T-helper 2 cell treated with Interferon-gamma antibody and Interleukin-4, amounts not matched to agents 5 μg/mL and 100 μg/mL, for 36 hours (primary cell): ENCODE data around the gene RWDD3.

Source experiments
- DNase-seq: peaks from one replicate; pipeline ENCODE4 v3.0.0; 2021; ENCODE audit warnings: low spot score
- H3K27ac Mint-ChIP-seq: one replicate; pipeline ENCODE4 v1.8.0; 2021; ENCODE audit warnings: mild to moderate bottlenecking, mixed read lengths
- H3K27me3 Mint-ChIP-seq: one replicate; pipeline ENCODE4 v1.8.0; 2021; ENCODE audit warnings: low read depth, mixed read lengths
- H3K36me3 Mint-ChIP-seq: one replicate; pipeline ENCODE4 v1.8.0; 2021; ENCODE audit warnings: low read depth, mixed read lengths
- H3K4me1 Mint-ChIP-seq: one replicate; pipeline ENCODE4 v1.8.0; 2021; ENCODE audit warnings: low read depth, mixed read lengths
- H3K4me3 Mint-ChIP-seq: one replicate; pipeline ENCODE4 v1.8.0; 2022; ENCODE audit warnings: mild to moderate bottlenecking, moderate library complexity, mixed read lengths
- H3K9me3 Mint-ChIP-seq: one replicate; pipeline ENCODE4 v1.8.0; 2021; ENCODE audit warnings: mixed read lengths

RWDD3 gene

DNA sequence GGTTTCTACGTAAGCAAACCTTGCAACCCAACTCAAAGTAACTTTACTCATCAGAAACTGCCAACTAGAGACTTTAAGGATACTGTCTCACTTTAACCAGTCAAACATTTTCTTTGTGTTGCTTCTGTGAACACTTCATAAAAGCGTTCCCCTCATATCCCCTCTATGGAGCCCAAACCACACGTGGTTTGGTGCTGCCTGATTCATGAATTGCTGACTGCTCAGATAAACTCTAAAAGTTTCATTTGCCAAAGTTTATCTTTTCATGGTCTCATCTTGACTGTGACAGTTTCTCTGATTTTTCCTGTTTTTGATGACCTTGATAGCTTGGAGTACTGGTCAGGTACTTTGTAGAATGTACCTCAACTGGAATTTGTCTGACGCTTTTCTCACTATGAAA is 14.6 kb upstream of the RWDD3 start:
- H3K9me3 Mint-ChIP-seq = no peaks in the 10 kb centered on the region
- DNase-seq = no peak
- no peak overlapping the region for H3K4me3 Mint-ChIP-seq
- no peaks in the 10 kb centered on the region for H3K36me3 Mint-ChIP-seq
- H3K4me1 Mint-ChIP-seq = no peaks in the 10 kb centered on the region
- H3K27me3 Mint-ChIP-seq = no peaks in the 10 kb centered on the region
- H3K27ac Mint-ChIP-seq = no peak overlapping the region

DNA sequence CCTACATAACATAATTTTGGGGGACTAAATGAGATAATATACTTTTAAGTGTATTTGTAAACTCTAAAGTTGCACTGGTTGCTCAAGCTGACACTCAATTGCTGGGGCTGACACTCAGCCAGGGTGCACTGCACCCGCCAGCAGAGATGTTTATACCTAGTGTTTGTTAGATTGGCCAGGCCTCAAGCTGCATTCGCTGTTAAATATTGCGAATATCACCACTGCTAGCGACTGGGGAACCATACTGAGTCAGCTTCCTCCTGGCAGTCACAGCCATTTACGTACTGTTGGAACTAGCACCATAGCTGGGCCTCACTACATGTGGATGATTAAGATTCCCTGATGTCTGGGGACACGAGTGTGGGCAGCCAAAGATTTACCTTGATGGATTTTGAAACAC is 12.7 kb upstream of the RWDD3 start:
- Mint-ChIP-seq H3K36me3 (no peaks in the 10 kb centered on the region), H3K27ac (no peak overlapping the region), H3K4me1 (no peaks in the 10 kb centered on the region), H3K9me3 (no peaks in the 10 kb centered on the region), H3K27me3 (peaks cover 3% of the 10 kb centered on the region), H3K4me3 (no peak overlapping the region)
- DNase-seq = no peak

DNA sequence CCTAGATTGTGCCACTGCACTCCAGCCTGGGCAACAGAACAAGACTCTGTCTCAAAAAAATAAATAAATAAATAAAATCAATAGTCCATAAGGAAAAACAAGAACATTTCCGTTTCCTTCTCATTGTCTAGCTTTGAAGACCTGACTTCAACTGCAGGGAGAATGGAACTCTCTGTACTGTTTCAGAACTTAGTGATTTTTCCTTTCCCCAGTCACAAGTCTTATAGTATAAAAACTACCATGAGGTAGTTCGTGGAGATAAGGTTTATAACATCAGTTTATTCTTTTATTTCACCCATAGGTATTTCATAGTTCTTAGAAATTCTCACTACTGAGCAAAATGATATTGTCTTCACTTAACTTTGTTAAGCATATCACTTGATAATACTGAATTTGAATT is 11.4 kb upstream of the RWDD3 start:
- DNase-seq = no peak
- H3K9me3 Mint-ChIP-seq = no peaks in the 10 kb centered on the region
- no peaks in the 10 kb centered on the region for H3K36me3 Mint-ChIP-seq
- no peak overlapping the region for H3K4me3 Mint-ChIP-seq
- H3K27me3 Mint-ChIP-seq = peaks cover 7% of the 10 kb centered on the region
- H3K27ac Mint-ChIP-seq = no peak overlapping the region
- no peaks in the 10 kb centered on the region for H3K4me1 Mint-ChIP-seq

DNA sequence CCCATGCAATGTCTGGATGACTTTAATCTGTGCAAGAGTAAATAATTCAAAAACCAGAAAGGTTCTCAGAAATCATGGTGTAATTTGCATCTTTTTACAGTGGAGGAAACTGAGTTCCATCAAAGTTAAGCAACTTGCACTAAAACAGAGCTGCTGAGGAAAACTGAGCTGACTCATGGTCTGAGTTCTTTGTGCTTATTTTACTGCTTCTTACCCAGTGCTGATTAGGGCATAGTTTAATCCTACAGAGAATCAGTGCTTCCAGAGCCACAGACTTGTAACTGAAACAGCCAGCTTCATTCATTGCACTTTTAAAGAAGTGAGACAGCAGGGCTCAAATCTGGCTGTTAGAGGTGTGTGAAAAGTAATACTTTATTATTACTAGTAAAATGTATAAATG is 10.9 kb upstream of the RWDD3 start:
- Mint-ChIP-seq H3K36me3 (no peaks in the 10 kb centered on the region), H3K27ac (no peak overlapping the region), H3K4me3 (no peak overlapping the region), H3K27me3 (peaks cover 7% of the 10 kb centered on the region), H3K4me1 (no peaks in the 10 kb centered on the region), H3K9me3 (no peaks in the 10 kb centered on the region)
- no peak for DNase-seq

DNA sequence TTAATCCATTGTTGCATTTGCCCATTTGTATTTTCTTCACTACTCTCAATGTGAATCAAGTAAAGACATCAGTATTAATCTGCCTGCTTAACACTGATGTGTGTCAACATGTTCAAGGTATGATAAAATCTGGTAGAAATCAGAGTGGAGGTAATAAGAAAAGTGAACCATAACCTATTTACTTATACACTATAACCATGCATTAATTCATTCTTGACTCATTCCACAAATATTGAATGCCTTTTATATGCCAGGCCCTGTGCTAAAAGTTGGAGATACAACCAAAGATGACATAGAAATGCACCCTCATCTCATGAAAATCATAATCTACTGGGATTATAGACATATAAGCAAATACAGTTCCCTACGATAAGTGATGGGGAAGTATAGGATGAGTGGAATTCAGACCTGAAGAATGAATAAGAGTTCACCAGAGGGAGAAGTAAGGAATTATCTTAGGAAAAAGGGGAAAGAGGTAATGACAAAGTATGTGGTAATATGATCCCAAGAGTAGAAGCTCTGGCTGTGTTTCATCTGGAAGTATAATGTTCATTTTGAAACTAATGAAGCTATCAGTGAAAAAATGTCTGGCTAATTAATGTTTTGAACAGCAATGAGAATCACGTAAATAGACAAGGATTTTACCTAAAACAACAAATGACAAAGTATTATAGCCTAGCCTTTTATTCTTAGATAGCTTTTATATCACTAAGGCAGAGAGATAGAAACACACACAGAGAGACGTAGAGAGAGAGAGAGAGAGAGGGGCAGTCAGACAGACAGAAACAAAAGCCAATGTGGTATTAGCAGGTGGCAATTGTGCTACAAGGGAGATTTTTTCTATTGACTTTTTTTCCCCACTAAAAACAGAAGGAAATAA is 7.0 kb upstream of the RWDD3 start:
- Mint-ChIP-seq H3K4me3 (no peak overlapping the region), H3K9me3 (no peaks in the 10 kb centered on the region), H3K36me3 (no peaks in the 10 kb centered on the region), H3K27me3 (peaks cover 34% of the 10 kb centered on the region), H3K27ac (no peak overlapping the region), H3K4me1 (no peaks in the 10 kb centered on the region)
- no peak for DNase-seq

DNA sequence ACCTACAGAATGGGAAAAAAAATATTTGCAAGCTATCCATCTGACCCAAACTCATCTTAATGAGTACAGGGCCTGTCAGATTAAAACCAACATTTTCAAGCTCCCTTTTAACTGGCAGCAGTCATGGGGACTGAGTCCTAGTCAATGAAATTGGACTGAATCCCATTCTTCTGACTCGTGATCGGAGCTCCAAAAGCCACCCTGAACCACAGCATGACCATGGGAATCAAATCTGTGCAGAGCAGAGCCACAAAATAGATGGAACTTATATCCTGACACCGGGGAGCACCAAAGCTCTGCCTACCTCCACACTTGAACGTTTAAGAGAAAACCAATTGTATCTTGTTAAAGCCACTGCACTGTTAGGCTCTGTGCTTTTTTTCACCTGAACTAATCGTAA is 5.0 kb upstream of the RWDD3 start:
- peaks cover 6% of the 10 kb centered on the region for H3K4me1 Mint-ChIP-seq
- peaks cover 37% of the 10 kb centered on the region for H3K27me3 Mint-ChIP-seq
- no peak for DNase-seq
- no peaks in the 10 kb centered on the region for H3K9me3 Mint-ChIP-seq
- no peak overlapping the region for H3K27ac Mint-ChIP-seq
- no peaks in the 10 kb centered on the region for H3K36me3 Mint-ChIP-seq
- H3K4me3 Mint-ChIP-seq = no peak overlapping the region

DNA sequence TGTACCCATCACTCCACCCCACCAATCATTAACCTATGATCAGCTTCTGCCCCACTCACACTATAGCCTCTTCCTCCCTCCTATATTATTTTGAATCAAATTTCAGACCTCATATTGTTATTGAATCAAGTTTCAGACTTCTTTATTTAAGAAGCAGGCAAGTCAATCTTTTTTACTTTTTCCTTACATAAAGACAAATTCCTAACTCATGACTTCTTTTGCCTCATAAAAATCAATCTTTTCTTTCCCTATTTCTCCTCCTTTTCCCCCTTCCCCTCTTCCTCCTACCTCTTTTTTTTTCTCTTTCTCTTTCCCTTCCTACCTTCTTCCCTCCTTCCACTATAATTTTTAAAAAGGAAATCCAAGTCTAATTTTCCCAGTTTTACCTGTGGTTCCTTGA is 4.3 kb upstream of the RWDD3 start:
- Mint-ChIP-seq H3K9me3 (no peaks in the 10 kb centered on the region), H3K36me3 (peaks cover under 1% of the 10 kb centered on the region), H3K27me3 (peaks cover 37% of the 10 kb centered on the region), H3K4me3 (no peak overlapping the region), H3K4me1 (peaks cover 9% of the 10 kb centered on the region), H3K27ac (no peak overlapping the region)
- no peak for DNase-seq

DNA sequence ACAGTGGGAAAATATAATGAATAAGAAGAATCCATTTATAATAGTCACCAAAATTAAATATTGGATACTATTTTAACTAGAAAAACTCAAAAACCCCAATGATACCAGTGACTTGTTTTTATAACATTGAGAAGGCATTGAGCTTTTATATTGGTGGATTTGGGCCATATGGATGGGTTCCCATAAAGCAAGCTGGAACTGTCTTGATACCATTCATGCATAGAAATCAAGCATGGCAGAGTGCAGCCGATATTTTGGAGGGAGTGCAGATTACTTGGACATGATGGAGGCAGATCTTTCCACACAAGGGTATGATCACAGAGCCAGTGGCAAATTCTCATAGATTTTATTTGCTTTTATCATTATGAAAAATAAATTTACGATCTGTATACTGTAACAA is 3.8 kb upstream of the RWDD3 start:
- H3K9me3 Mint-ChIP-seq = no peaks in the 10 kb centered on the region
- H3K36me3 Mint-ChIP-seq = peaks cover 2% of the 10 kb centered on the region
- H3K27me3 Mint-ChIP-seq = peaks cover 37% of the 10 kb centered on the region
- H3K27ac Mint-ChIP-seq = no peak overlapping the region
- H3K4me3 Mint-ChIP-seq = no peak overlapping the region
- peaks cover 10% of the 10 kb centered on the region for H3K4me1 Mint-ChIP-seq
- no peak for DNase-seq

DNA sequence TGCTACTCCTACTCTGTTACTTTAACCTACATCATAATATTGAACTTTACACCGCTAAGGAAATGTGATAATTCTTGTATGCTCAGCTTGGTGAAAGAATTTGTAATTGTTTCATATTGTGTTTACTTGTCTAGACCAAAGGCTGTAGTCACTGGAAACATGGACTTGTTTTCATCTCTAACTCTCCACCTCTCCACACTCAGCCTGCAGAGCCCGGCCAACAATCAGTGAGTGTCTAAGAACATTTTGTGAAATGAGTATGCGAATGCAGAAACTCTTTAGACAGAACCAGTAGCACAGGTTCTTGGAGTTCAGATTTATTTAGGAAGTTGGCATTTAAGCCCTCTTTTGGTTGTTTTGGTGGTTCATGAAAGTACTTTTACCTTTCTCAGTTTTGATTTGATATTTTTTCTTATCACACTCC is 3.2 kb upstream of the RWDD3 start:
- H3K4me3 Mint-ChIP-seq = no peak overlapping the region
- H3K36me3 Mint-ChIP-seq = peaks cover 4% of the 10 kb centered on the region
- H3K9me3 Mint-ChIP-seq = no peaks in the 10 kb centered on the region
- peaks cover 11% of the 10 kb centered on the region for H3K4me1 Mint-ChIP-seq
- no peak overlapping the region for H3K27ac Mint-ChIP-seq
- H3K27me3 Mint-ChIP-seq = peaks cover 37% of the 10 kb centered on the region
- DNase-seq = no peak

DNA sequence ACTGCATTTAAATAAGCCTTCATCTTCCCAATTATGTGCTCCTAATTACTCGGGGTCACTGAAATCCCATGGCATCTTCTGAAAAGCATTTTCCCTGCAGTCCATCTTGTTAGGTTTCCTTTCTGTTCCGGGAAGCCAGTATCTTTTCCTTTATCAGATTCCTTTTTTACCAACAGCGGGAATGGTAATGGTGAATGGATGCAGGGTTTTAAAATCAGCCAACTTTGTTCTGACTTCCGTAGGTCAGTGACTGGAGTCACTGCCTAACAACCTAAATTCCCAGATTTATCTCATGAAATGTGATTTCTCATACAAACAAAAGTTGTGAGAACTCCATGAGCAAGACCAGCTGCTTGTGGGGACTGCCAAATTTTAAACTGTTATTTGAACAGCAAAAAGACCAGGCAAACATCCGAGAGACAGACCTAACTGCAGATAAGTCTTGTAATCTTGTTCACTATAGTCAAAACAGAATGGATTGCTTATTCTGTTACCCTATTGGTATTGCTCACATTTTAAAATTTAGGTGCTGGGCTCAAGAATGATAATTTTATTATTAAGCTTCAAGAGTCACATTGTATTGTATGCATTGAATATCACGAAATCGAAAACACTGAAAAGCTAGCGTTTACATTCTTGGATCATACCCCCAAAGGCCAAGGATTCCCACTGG is 1.2 kb upstream of the RWDD3 start:
- H3K27me3 Mint-ChIP-seq = peaks cover 30% of the 10 kb centered on the region
- H3K9me3 Mint-ChIP-seq = no peaks in the 10 kb centered on the region
- no peak overlapping the region for H3K27ac Mint-ChIP-seq
- H3K36me3 Mint-ChIP-seq = peaks cover 7% of the 10 kb centered on the region
- peak overlapping the region; percentile 86 for H3K4me3 Mint-ChIP-seq
- peaks cover 21% of the 10 kb centered on the region for H3K4me1 Mint-ChIP-seq
- no peak for DNase-seq

DNA sequence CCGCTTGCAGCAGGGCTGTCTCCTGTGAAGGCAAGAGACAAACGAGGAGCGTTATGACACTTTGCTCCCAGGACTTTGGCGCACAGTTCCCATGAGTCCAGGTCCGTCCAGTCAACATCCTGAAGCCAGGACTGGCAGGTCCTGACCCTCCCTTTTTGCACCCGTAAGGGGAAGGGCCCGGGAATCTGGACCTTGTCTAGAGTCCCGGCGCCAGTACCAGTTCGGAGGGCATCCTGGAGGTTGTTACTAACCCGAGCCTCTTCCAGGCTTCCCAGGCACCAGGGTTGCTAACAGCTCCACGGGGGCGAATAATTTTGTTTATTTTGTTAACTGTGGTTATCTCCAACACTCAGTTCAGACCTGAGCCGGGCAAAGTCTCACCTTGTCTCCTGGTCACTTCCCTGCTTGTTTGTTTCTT is 682 bp upstream of the RWDD3 start:
- DNase-seq = no peak
- H3K27ac Mint-ChIP-seq = peak overlapping the region; percentile 37
- H3K4me3 Mint-ChIP-seq = peak overlapping the region; percentile 86
- H3K9me3 Mint-ChIP-seq = no peaks in the 10 kb centered on the region
- H3K27me3 Mint-ChIP-seq = peaks cover 30% of the 10 kb centered on the region
- peaks cover 22% of the 10 kb centered on the region for H3K4me1 Mint-ChIP-seq
- peaks cover 7% of the 10 kb centered on the region for H3K36me3 Mint-ChIP-seq

DNA sequence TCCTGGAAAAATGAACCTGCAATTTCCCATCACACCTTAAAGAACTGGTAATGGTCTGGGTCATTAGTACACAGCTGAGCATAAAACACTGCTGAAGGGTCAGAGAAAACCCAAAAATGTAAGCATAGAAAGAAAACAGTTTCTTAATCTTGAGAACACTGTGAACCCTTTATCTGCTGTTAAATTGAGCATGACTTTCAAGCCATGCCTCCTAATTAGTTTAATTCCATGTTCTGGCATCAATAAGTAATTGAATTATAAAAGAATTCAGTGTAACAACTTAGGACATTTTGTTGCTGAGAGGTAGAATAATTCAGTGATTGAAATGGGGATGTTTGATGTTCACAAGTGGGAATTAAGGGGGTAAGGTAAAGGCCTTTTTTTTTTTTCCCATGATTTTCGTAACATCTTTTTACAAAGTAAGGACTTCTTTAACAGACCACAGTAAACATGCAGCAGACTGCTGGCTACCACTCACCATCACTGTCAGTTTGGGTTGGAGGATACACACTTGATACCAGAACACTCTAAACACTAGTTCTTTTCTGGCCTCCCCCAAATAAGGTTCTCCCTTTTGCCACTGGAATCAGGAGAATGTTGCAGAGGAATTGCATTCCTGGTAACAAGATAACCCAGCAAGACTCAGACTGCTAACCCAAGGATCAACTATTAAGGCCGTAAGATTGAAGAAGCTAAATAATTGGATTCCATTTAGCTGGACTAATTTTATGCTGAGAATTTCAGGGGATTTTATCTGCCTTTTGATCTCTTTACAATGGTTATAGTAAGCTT is 3.0 kb downstream of the RWDD3 start:
- Mint-ChIP-seq H3K36me3 (peaks cover 37% of the 10 kb centered on the region), H3K4me1 (peaks cover 28% of the 10 kb centered on the region), H3K27ac (no peak overlapping the region), H3K4me3 (no peak overlapping the region), H3K27me3 (peaks cover 3% of the 10 kb centered on the region), H3K9me3 (no peaks in the 10 kb centered on the region)
- no peak for DNase-seq

DNA sequence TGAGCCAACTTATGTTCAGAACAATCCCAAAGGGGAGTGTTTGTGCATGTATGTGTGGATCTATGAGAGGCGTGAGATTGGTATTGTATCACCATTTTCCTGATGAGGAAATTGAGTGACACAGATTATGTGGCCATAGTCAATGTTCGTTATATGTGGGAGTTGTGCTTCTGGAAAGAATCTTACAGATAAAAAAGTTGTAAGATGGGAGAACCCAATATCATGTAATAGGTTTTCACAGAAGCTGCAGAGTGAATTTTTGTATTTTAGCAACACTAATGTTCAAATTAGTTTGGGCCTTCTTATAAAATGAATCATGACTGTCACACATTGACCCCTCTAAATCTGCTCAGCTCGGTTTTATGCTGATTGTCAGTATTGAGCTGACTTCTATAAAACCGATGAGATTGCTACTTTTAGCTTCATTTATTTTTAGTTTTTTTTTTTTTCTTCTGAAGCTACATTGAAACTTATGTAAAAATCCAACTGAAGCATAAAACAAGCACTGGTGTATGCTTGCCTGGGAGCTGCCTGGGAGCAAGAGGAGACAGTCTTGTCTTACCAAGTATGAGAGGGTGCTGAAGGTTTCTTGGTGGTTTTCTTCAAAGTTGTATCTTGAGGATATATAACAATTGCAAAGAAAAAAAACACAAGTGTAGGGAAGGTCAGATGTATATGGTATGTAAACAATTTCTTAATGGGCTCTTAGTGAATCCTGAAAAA is 4.1 kb downstream of the RWDD3 start:
- no peaks in the 10 kb centered on the region for H3K27me3 Mint-ChIP-seq
- peaks cover 43% of the 10 kb centered on the region for H3K36me3 Mint-ChIP-seq
- no peak overlapping the region for H3K4me3 Mint-ChIP-seq
- peaks cover 27% of the 10 kb centered on the region for H3K4me1 Mint-ChIP-seq
- DNase-seq = no peak
- no peaks in the 10 kb centered on the region for H3K9me3 Mint-ChIP-seq
- no peak overlapping the region for H3K27ac Mint-ChIP-seq
